PC-3 (cell line): ENCODE data around the gene CNTNAP2. TPM values are rescaled to one million over a fixed set of nuclear protein-coding genes. Genes with fewer than 3 reads are reported as not detected.
A peak's percentile ranks its signal among the peaks of the same experiment; 100 is the strongest.

Experiments
- ATAC-seq: fragments of 200-7000 bp; cut with Tn5 transposase; 2 replicates; pipeline ENCODE4 v1.9.1; 2020; ENCODE audit warnings: mild to moderate bottlenecking, moderate library complexity
- BruUV-seq: library from RNA; stranded (reverse); fragments of 400-500 nt; replicated peaks from 2 replicates; lab custom pipeline; 2021; lab: Mats Ljungman, UMichigan
- CTCF ChIA-PET: fragments of 300-600 bp; sonication (Branson Sonifier 250); formaldehyde crosslinking; loops from one replicate; lab custom pipeline; 2022; ENCODE audit warnings: antibody characterized with exemption; lab: Charles Lee
- POLR2A ChIA-PET: fragments of 300-600 bp; sonication (Branson Sonifier 250); formaldehyde crosslinking; loops from one replicate; lab custom pipeline; 2022; ENCODE audit warnings: antibody characterized with exemption; ENCODE audit not compliant: unreplicated experiment; lab: Charles Lee
- DNase-seq: peaks from one replicate; pipeline ENCODE4 v3.0.0-alpha.2; 2015
- H2AFZ ChIP-seq: fragments of 300-600 bp; sonication (generic); 2 replicates; pipeline ENCODE4 v1.6.0; 2016; ENCODE audit warnings: antibody characterized with exemption, low read length
- H3F3A ChIP-seq: fragments of 300-600 bp; sonication (generic); one replicate; pipeline ENCODE4 v1.6.0; 2017; ENCODE audit warnings: antibody characterized with exemption, low read length, control low read depth, mild to moderate bottlenecking; ENCODE audit not compliant: unreplicated experiment
- H3K27ac ChIP-seq: fragments of 300-600 bp; sonication (generic); 2 replicates; pipeline ENCODE4 v1.5.1; 2016; ENCODE audit warnings: mild to moderate bottlenecking, low read length
- H3K27me3 ChIP-seq: fragments of 300-600 bp; sonication (generic); 2 replicates; pipeline ENCODE4 v1.6.1; 2016; ENCODE audit warnings: low read length, mixed read lengths
- H3K36me3 ChIP-seq: fragments of 300-600 bp; sonication (generic); 2 replicates; pipeline ENCODE4 v1.6.1; 2016; ENCODE audit warnings: low read depth, mixed run types, low read length, mixed read lengths
- H3K4me1 ChIP-seq: fragments of 300-600 bp; sonication (generic); 2 replicates; pipeline ENCODE4 v1.5.1; 2016; ENCODE audit warnings: low read length; ENCODE audit not compliant: insufficient read depth
- H3K4me2 ChIP-seq: fragments of 300-600 bp; sonication (generic); 2 replicates; pipeline ENCODE4 v1.6.0; 2016; ENCODE audit warnings: low read length
- H3K4me3 ChIP-seq: fragments of 300-600 bp; sonication (generic); 2 replicates; pipeline ENCODE4 v1.5.1; 2016; ENCODE audit warnings: mild to moderate bottlenecking, low read length, mixed read lengths
- H3K79me2 ChIP-seq: fragments of 300-600 bp; sonication (generic); 2 replicates; pipeline ENCODE4 v1.6.1; 2017; ENCODE audit warnings: low read length, mixed read lengths
- H3K9ac ChIP-seq: fragments of 300-600 bp; sonication (generic); 2 replicates; pipeline ENCODE4 v1.6.0; 2016; ENCODE audit warnings: mild to moderate bottlenecking, low read length
- H3K9me2 ChIP-seq: fragments of 300-600 bp; sonication (generic); replicated peaks from 2 replicates; pipeline ENCODE4 v1.6.1; 2016; ENCODE audit warnings: mixed run types, low read length, mixed read lengths
- H3K9me3 ChIP-seq: fragments of 300-600 bp; sonication (generic); 2 replicates; pipeline ENCODE4 v1.6.1; 2016; ENCODE audit warnings: low read length, mixed read lengths
- H4K20me1 ChIP-seq: fragments of 300-600 bp; sonication (generic); 2 replicates; pipeline ENCODE4 v1.6.1; 2016; ENCODE audit warnings: low read length, mixed read lengths
- EZH2 ChIP-seq: fragments of 300-600 bp; sonication (generic); IDR thresholded peaks from one replicate; pipeline ENCODE4 v1.6.1; 2017; ENCODE audit warnings: antibody characterized with exemption, mild to moderate bottlenecking, low read length; ENCODE audit not compliant: unreplicated experiment
- EZH2phosphoT487 ChIP-seq: fragments of 300-600 bp; sonication (generic); IDR thresholded peaks from 2 replicates; pipeline ENCODE4 v1.6.1; 2018; ENCODE audit warnings: mild to moderate bottlenecking, antibody characterized with exemption, low read length, borderline replicate concordance
- intact Hi-C: fragments of 100-400 bp; cut with micrococcal nuclease; formaldehyde crosslinking; loops from 2 replicates; pipeline ENCODE4 v1.9.0; 2023
- total RNA-seq: library from RNA; depleted of rRNA; stranded (reverse); fragments of >200 nt; gene quantifications from 2 replicates; pipeline ENCODE4 v1.2.3, GENCODE V29; 2014
- TF ChIP-seq, protein P1 (sequence below): fragments of 300-600 bp; sonication (generic); conservative IDR thresholded peaks from 2 replicates; pipeline ENCODE4 v1.5.1; 2017; ENCODE audit warnings: antibody characterized with exemption, low read depth, mild to moderate bottlenecking, low read length

The CNTNAP2 gene
- total RNA-seq, 1 experiment from 2014 or later, result 1.5 TPM

- H3F3A ChIP-seq, result no peaks in the 10 kb centered on the region
- TF ChIP-seq EZH2phosphoT487 (no peak), EZH2 (no peak)
- TF ChIP-seq, protein P1, sequence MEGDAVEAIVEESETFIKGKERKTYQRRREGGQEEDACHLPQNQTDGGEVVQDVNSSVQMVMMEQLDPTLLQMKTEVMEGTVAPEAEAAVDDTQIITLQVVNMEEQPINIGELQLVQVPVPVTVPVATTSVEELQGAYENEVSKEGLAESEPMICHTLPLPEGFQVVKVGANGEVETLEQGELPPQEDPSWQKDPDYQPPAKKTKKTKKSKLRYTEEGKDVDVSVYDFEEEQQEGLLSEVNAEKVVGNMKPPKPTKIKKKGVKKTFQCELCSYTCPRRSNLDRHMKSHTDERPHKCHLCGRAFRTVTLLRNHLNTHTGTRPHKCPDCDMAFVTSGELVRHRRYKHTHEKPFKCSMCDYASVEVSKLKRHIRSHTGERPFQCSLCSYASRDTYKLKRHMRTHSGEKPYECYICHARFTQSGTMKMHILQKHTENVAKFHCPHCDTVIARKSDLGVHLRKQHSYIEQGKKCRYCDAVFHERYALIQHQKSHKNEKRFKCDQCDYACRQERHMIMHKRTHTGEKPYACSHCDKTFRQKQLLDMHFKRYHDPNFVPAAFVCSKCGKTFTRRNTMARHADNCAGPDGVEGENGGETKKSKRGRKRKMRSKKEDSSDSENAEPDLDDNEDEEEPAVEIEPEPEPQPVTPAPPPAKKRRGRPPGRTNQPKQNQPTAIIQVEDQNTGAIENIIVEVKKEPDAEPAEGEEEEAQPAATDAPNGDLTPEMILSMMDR, result no peak
- intact Hi-C loops, result no loop called here
- H2AFZ ChIP-seq, result no peak overlapping the region
- H3K4me1 ChIP-seq, result no peaks in the 10 kb centered on the region
- no peaks in the 10 kb centered on the region for H3K79me2 ChIP-seq
- ChIA-PET CTCF (no interaction called here), POLR2A (interaction anchor here (0.6 kb wide), 1 partner anchor 107 kb away, joined by 4 read pairs; no protein-coding TSS in a partner anchor)
- H3K4me2 ChIP-seq, result no peak overlapping the region
- no peak overlapping the region for H3K4me3 ChIP-seq
- H3K9me2 ChIP-seq, result no peaks in the 10 kb centered on the region
- no peaks in the 10 kb centered on the region for H3K27me3 ChIP-seq
- H4K20me1 ChIP-seq, result no peaks in the 10 kb centered on the region
- no peak for DNase-seq
- no peaks in the 10 kb centered on the region for H3K9me3 ChIP-seq
- no peak for ATAC-seq
- no TSS peak for BruUV-seq
- no peak overlapping the region for H3K9ac ChIP-seq
- no peaks in the 10 kb centered on the region for H3K36me3 ChIP-seq
- no peak overlapping the region for H3K27ac ChIP-seq
Measured at GRCh38 chr7:146948703-146949102, 832.1 kb downstream of the CNTNAP2 start.

- Histone ChIP-seq H3K4me2 (no peak overlapping the region), H3K79me2 (no peaks in the 10 kb centered on the region), H3K4me1 (0 out of 2 replicates have a peak, but pooled peaks cover 5% of the 10 kb centered on the region), H3K9me3 (no peaks in the 10 kb centered on the region), H3K9ac (no peak overlapping the region), H3K27ac (peak overlapping the region; percentile 49), H3K4me3 (no peak overlapping the region), H2AFZ (peak overlapping the region; percentile 48; the same call in 1 of the 2 replicates), H3K9me2 (no peaks in the 10 kb centered on the region), H3K36me3 (no peaks in the 10 kb centered on the region), H3F3A (no peaks in the 10 kb centered on the region), H4K20me1 (no peaks in the 10 kb centered on the region), H3K27me3 (no peaks in the 10 kb centered on the region)
- BruUV-seq, result no TSS peak
- POLR2A ChIA-PET, result no interaction called here
- TF ChIP-seq EZH2phosphoT487, result no peak
- TF ChIP-seq, protein P1, result no peak
- TF ChIP-seq EZH2, result no peak
- intact Hi-C loops, result no loop called here
- CTCF ChIA-PET, result no interaction called here
- ATAC-seq (no peak), DNase-seq (no peak)
Measured at GRCh38 chr7:146956321-146956720, 839.7 kb downstream of the CNTNAP2 start.

DNA sequence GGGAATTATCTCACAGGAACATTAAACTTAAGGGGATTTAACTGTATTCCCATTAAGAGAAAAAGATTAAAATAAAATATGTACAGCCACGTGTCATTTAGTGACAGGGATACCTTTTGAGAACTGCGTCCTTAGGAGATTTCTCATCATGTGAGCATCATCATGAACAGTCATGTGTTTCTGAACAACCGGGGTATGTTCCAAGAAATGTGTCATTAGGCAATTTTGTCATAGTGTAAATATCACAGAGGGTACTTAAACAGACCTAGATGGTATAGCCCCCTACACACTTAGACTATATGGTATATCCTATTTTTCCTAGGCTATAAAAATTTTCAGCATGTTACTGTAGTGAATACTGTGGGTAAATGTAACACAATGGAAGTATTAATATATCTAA is 840.3 kb downstream of the CNTNAP2 start:
- ChIA-PET POLR2A (no interaction called here), CTCF (no interaction called here)
- Histone ChIP-seq H3K27ac (peak overlapping the region; percentile 49), H3F3A (no peaks in the 10 kb centered on the region), H3K9ac (no peak overlapping the region), H3K79me2 (no peaks in the 10 kb centered on the region), H3K27me3 (no peaks in the 10 kb centered on the region), H3K36me3 (no peaks in the 10 kb centered on the region), H3K4me1 (0 out of 2 replicates have a peak, but pooled peaks cover 5% of the 10 kb centered on the region), H3K9me3 (no peaks in the 10 kb centered on the region), H3K4me3 (no peak overlapping the region), H3K4me2 (no peak overlapping the region), H2AFZ (peak overlapping the region; percentile 48; the same call in 1 of the 2 replicates), H3K9me2 (no peaks in the 10 kb centered on the region), H4K20me1 (no peaks in the 10 kb centered on the region)
- peak; percentile 73 for ATAC-seq
- BruUV-seq, result no TSS peak
- no peak for TF ChIP-seq EZH2
- intact Hi-C loops, result no loop called here
- peak; percentile 56 for DNase-seq
